B cell (primary cell): ENCODE data around the gene RFX3. TPM values are rescaled to one million over a fixed set of nuclear protein-coding genes. Genes with fewer than 3 reads are reported as not detected.
A peak's percentile ranks its signal among the peaks of the same experiment; 100 is the strongest.

Experiments used
- ATAC-seq: fragments of 200-7000 bp; cut with Tn5 transposase; one replicate; pipeline ENCODE4 v1.10.0; 2021; ENCODE audit warnings: low read depth, mild to moderate bottlenecking, moderate number of reproducible peaks, moderate library complexity
- CTCF ChIA-PET: fragments of 350-600 bp; sonication (Branson Sonifier 250); formaldehyde crosslinking; loops from one replicate; lab custom pipeline; 2021; ENCODE audit warnings: antibody characterized with exemption, inconsistent platforms; lab: Charles Lee
- POLR2A ChIA-PET: fragments of 350-600 bp; sonication (Branson Sonifier 250); formaldehyde crosslinking; loops from one replicate; lab custom pipeline; 2021; ENCODE audit warnings: antibody characterized with exemption; lab: Charles Lee
- DNase-seq: peaks from one replicate; pipeline ENCODE4 v3.0.0; 2013
- H2AFZ ChIP-seq: 2 replicates; pipeline ENCODE4 v1.6.1; 2012; ENCODE audit warnings: mild to moderate bottlenecking, low read depth, low read length; ENCODE audit not compliant: insufficient read depth, poor library complexity, severe bottlenecking
- H3K27ac ChIP-seq, 2 donors: 1 replicate in 1 of 2; 2 replicates in 1 of 2; pipeline ENCODE4 v1.5.1; 2012 to 2013; ENCODE audit warnings: low read length in 2 of 2, mild to moderate bottlenecking in 2 of 2, moderate library complexity in 1 of 2
- H3K27me3 ChIP-seq, 4 experiments: fragments of 200-600 bp in 1 of 4; sonication (generic) in 1 of 4; replicated peaks in 1 of 4; 1 replicate in 2 of 4; 2 replicates in 2 of 4; pipeline versions ENCODE4 v1.6.1 to v1.7.0; 2013 to 2016; ENCODE audit warnings: low read length in 3 of 4, mild to moderate bottlenecking in 2 of 4, mixed read lengths in 1 of 4, moderate library complexity in 1 of 4; ENCODE audit not compliant: insufficient read depth in 4 of 4, control insufficient read depth in 3 of 4; ENCODE audit errors: control extremely low read depth in 1 of 4
- H3K36me3 ChIP-seq, 2 experiments: replicated peaks in 1 of 2; 1 replicate in 1 of 2; 2 replicates in 1 of 2; pipeline versions ENCODE4 v1.6.1 to v1.7.1; 2013; ENCODE audit warnings: low read length in 1 of 2; ENCODE audit not compliant: insufficient read depth in 2 of 2, control insufficient read depth in 1 of 2; ENCODE audit errors: control extremely low read depth in 1 of 2, extremely low read depth in 1 of 2
- H3K4me1 ChIP-seq, 2 donors: fragments of 200-600 bp in 1 of 2; sonication (generic) in 1 of 2; 1 replicate in 1 of 2; 2 replicates in 1 of 2; pipeline versions ENCODE4 v1.5.1 to v1.6.1; 2013 to 2017; ENCODE audit warnings: low read length in 2 of 2; ENCODE audit not compliant: control insufficient read depth in 2 of 2, insufficient read depth in 2 of 2
- H3K4me2 ChIP-seq: replicated peaks from 2 replicates; pipeline ENCODE3; 2012; ENCODE audit warnings: mild to moderate bottlenecking, low read depth, low read length; ENCODE audit not compliant: poor library complexity, severe bottlenecking
- H3K4me3 ChIP-seq, 5 experiments: fragments of 200-600 bp in 1 of 5; sonication (generic) in 1 of 5; 1 replicate in 3 of 5; 2 replicates in 2 of 5; pipeline versions ENCODE4 v1.5.1 to v1.7.0; 2011 to 2016; ENCODE audit warnings: low read length in 4 of 5, mild to moderate bottlenecking in 4 of 5, low read depth in 2 of 5, control low read depth in 1 of 5, moderate library complexity in 1 of 5; ENCODE audit not compliant: insufficient read depth in 1 of 5; ENCODE audit errors: control extremely low read depth in 1 of 5, extremely low read depth in 1 of 5
- H3K79me2 ChIP-seq: fragments of 200-600 bp; sonication (generic); one replicate; pipeline ENCODE4 v1.6.0; 2016; ENCODE audit warnings: low read length; ENCODE audit not compliant: control insufficient read depth, insufficient read depth
- H3K9ac ChIP-seq: fragments of 200-600 bp; sonication (generic); 2 replicates; pipeline ENCODE4 v1.6.1; 2017; ENCODE audit warnings: mild to moderate bottlenecking, low read length, moderate library complexity
- H3K9me3 ChIP-seq, 3 donors: one replicate each; pipeline versions ENCODE4 v1.6.1 to v1.7.1; 2013; ENCODE audit warnings: low read length in 2 of 3; ENCODE audit not compliant: control insufficient read depth in 2 of 3, insufficient read depth in 1 of 3; ENCODE audit errors: control extremely low read depth in 1 of 3
- H4K20me1 ChIP-seq: 2 replicates; pipeline ENCODE4 v1.6.0; 2012; ENCODE audit warnings: mild to moderate bottlenecking, low read length; ENCODE audit not compliant: insufficient read depth, control insufficient read depth, poor library complexity, severe bottlenecking
- H3K27ac Mint-ChIP-seq: one replicate; pipeline ENCODE4 v1.8.0; 2021; ENCODE audit warnings: mixed read lengths
- H3K27me3 Mint-ChIP-seq: one replicate; pipeline ENCODE4 v1.8.0; 2021; ENCODE audit warnings: mixed read lengths
- H3K4me1 Mint-ChIP-seq: one replicate; pipeline ENCODE4 v1.8.0; 2021; ENCODE audit warnings: mixed read lengths
- H3K4me3 Mint-ChIP-seq: one replicate; pipeline ENCODE4 v1.8.0; 2021; ENCODE audit warnings: mixed read lengths
- H3K9me3 Mint-ChIP-seq: one replicate; pipeline ENCODE4 v1.8.0; 2022; ENCODE audit warnings: mixed read lengths; ENCODE audit not compliant: insufficient read depth
- CTCF ChIP-seq: fragments of 200-600 bp; IDR thresholded peaks from one replicate; pipeline ENCODE4 v1.8.0; 2022; ENCODE audit warnings: antibody characterized with exemption, mild to moderate bottlenecking
- EZH2 ChIP-seq: IDR thresholded peaks from 2 replicates; pipeline ENCODE4 v1.6.1; 2012; ENCODE audit warnings: borderline replicate concordance, low read depth, mild to moderate bottlenecking, moderate library complexity, low read length; ENCODE audit not compliant: insufficient read depth, poor library complexity, severe bottlenecking
- WGBS: methylation state at CpG from one replicate; pipeline ENCODE4 v1.1.5; 2013; ENCODE audit warnings: missing lambda C conversion rate; ENCODE audit not compliant: insufficient coverage; 5-methylcytosine and 5-hydroxymethylcytosine counted together
- intact Hi-C: fragments of 100-400 bp; cut with micrococcal nuclease; formaldehyde crosslinking; loops from one replicate; pipeline ENCODE4 v1.10.0; 2022
- polyA plus RNA-seq: library from polyadenylated mRNA; depleted of rRNA; stranded (reverse); fragments of >200 nt; gene quantifications from 2 replicates; pipeline ENCODE4 v1.2.3, GENCODE V29; 2012
- total RNA-seq, 2 donors: library from RNA; stranded (reverse); fragments of 120-200 nt in 1 of 2; gene quantifications; 1 replicate in 1 of 2; 2 replicates in 1 of 2; pipeline versions ENCODE4 v1.2.3 to v1.2.4, GENCODE V29; 2013 to 2022

The RFX3 gene
- total and polyA plus RNA-seq, 2 donors (not counting 1 experiment from before 2014, with no cell fraction given), result 6.1 to 39.1 TPM

GRCh38 chr9:3475300-3476020 lies 50.3 kb downstream of the RFX3 start:
- no peak for TF ChIP-seq CTCF
- no peak for TF ChIP-seq EZH2
- H3K4me3 Mint-ChIP-seq, result peak overlapping the region; percentile 54
- H3K27me3 Mint-ChIP-seq, result no peaks in the 10 kb centered on the region
- peak overlapping the region; percentile 84 for H3K27ac Mint-ChIP-seq
- Histone ChIP-seq H4K20me1 (no peaks in the 10 kb centered on the region), H3K36me3 (peaks cover 0 to 2% of the 10 kb centered on the region in 2 experiments), H3K27me3 (no peaks in the 10 kb centered on the region), H3K79me2 (peaks cover 19% of the 10 kb centered on the region), H3K9ac (no peak overlapping the region), H2AFZ (no peak overlapping the region), H3K9me3 (peaks cover 0 to 11% (median 10%) of the 10 kb centered on the region in 3 donors), H3K4me3 (no peak overlapping the region), H3K4me1 (peaks cover 61 to 64% of the 10 kb centered on the region in 2 donors), H3K4me2 (no peak overlapping the region), H3K27ac (peak overlapping the region in 1 of 2 donors; percentile 29)
- peak; percentile 52 for DNase-seq
- POLR2A ChIA-PET, result interaction anchor here (2.0 kb wide), 1 partner anchor 51 kb away, joined by 9 read pairs; no protein-coding TSS in a partner anchor
- H3K4me1 Mint-ChIP-seq, result peaks cover 70% of the 10 kb centered on the region
- WGBS, result 52% methylated on average over 5 of the region's 14 CpGs
- ATAC-seq, result no peak
- intact Hi-C loops, result no loop called here
- peaks cover 4% of the 10 kb centered on the region for H3K9me3 Mint-ChIP-seq
- CTCF ChIA-PET, result interaction anchor here (0.7 to 3.7 kb wide), 3 partner anchors 8 to 51 kb away, joined by 3 to 19 read pairs (median 4); partner anchors contain the start of gene RFX3

- H3K4me1 Mint-ChIP-seq, result peaks cover 66% of the 10 kb centered on the region
- Histone ChIP-seq H4K20me1 (no peaks in the 10 kb centered on the region), H3K9me3 (peaks cover 0 to 11% (median 10%) of the 10 kb centered on the region in 3 donors), H3K4me2 (no peak overlapping the region), H3K9ac (no peak overlapping the region), H3K79me2 (peaks cover 25% of the 10 kb centered on the region), H3K27ac (peak overlapping the region in 1 of 2 donors; percentile 29), H3K36me3 (peaks cover 0 to 2% of the 10 kb centered on the region in 2 experiments), H3K27me3 (no peaks in the 10 kb centered on the region), H3K4me1 (peaks cover 54 to 58% of the 10 kb centered on the region in 2 donors), H3K4me3 (no peak overlapping the region), H2AFZ (no peak overlapping the region)
- H3K27ac Mint-ChIP-seq, result peak overlapping the region; percentile 84
- TF ChIP-seq CTCF (no peak), EZH2 (no peak)
- CTCF ChIA-PET, result no interaction called here
- WGBS, result 100% methylated on average over 2 of the region's 2 CpGs
- DNase-seq, result no peak
- no peak for ATAC-seq
- H3K4me3 Mint-ChIP-seq, result peak overlapping the region; percentile 54
- intact Hi-C loops, result no loop called here
- H3K27me3 Mint-ChIP-seq, result no peaks in the 10 kb centered on the region
- H3K9me3 Mint-ChIP-seq, result peaks cover 4% of the 10 kb centered on the region
- POLR2A ChIA-PET, result interaction anchor here (2.0 kb wide), 1 partner anchor 52 kb away, joined by 9 read pairs; no protein-coding TSS in a partner anchor
These were observed 51.0 kb downstream of the RFX3 start for GRCh38 chr9:3474821-3475220.
